GM12878 (cell line): ENCODE measurements around the gene SLC6A7.
"Not testable (repeated sequence)": the region's sequence is repeated elsewhere in the genome, so short reads cannot be mapped to it uniquely, and the experiment has no call there.

Experiments used
- JUND ChIP-seq: IDR thresholded peaks from 2 replicates; pipeline ENCODE4 v1.6.1; 2012; ENCODE audit warnings: low read depth, mild to moderate bottlenecking, low read length, improper control_type of control experiment, moderate library complexity
- SUZ12 ChIP-seq: fragments of 200-600 bp; sonication (generic); IDR thresholded peaks from one replicate; pipeline ENCODE4 v1.6.1; 2018; ENCODE audit warnings: antibody characterized with exemption, mild to moderate bottlenecking; ENCODE audit not compliant: unreplicated experiment
- TF ChIP-seq, protein P1 (sequence below), 3 experiments: IDR thresholded peaks in 2 of 3; conservative IDR thresholded peaks in 1 of 3; 2 replicates each; pipeline ENCODE4 v1.5.1; 2011; ENCODE audit warnings: low read depth in 3 of 3, low read length in 3 of 3, mild to moderate bottlenecking in 3 of 3, control low read depth in 2 of 3, moderate library complexity in 2 of 3, inconsistent platforms in 1 of 3, mixed read lengths in 1 of 3; ENCODE audit not compliant: control insufficient read depth in 2 of 3, insufficient read depth in 1 of 3; ENCODE audit errors: extremely low read depth in 1 of 3

GRCh38 chr5:150233706-150234105 is 43.8 kb downstream of the SLC6A7 start:
- TF ChIP-seq, protein P1, sequence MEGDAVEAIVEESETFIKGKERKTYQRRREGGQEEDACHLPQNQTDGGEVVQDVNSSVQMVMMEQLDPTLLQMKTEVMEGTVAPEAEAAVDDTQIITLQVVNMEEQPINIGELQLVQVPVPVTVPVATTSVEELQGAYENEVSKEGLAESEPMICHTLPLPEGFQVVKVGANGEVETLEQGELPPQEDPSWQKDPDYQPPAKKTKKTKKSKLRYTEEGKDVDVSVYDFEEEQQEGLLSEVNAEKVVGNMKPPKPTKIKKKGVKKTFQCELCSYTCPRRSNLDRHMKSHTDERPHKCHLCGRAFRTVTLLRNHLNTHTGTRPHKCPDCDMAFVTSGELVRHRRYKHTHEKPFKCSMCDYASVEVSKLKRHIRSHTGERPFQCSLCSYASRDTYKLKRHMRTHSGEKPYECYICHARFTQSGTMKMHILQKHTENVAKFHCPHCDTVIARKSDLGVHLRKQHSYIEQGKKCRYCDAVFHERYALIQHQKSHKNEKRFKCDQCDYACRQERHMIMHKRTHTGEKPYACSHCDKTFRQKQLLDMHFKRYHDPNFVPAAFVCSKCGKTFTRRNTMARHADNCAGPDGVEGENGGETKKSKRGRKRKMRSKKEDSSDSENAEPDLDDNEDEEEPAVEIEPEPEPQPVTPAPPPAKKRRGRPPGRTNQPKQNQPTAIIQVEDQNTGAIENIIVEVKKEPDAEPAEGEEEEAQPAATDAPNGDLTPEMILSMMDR (IDR thresholded peaks at IDR 0.05 in 2 of 3, conservative IDR thresholded peaks at IDR 0.05 in 1 of 3; ENCODE audit: control insufficient read depth in 2 of 3, extremely low read depth in 1 of 3, insufficient read depth in 1 of 3, low read depth in 3 of 3, low read length in 3 of 3): not testable (repeated sequence)
- TF ChIP-seq SUZ12, JUND: not testable (repeated sequence)
